ENCODE measurements around the gene PARVB.

PARVB gene

DNA sequence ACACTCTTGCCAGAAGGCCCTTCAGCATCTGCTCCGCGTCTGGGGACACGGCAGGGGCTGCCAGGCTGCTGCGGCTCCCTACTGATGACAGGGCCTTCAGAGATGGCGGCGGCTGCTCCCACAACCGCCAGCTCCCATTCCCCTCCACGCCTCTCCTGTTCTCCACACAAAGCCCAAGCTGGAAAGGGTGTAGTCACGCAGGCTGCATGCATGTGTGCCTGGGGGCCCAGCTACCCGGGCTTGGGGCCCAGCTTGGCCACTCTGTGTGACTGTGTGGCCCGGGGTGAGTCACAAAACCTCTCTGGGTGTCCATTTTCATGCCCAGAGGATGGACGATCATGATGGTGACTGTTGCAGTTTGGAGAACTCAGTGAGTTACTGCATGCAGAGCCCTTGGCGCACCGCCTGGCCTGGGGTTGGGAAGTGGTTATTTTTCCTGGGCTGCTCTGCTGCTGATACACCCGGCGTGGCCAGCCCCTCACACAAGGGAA, 31.7 kb upstream of the PARVB start:
- no peaks in the 10 kb centered on the region for H3K27me3 ChIP-seq (ENCODE audit: insufficient read depth, low read length)
- peaks cover 67% of the 10 kb centered on the region for H3K36me3 ChIP-seq (ENCODE audit: insufficient read depth, low read length)
- H3K4me1 ChIP-seq (ENCODE audit: insufficient read depth, low read length), result no peaks in the 10 kb centered on the region
- H3K9me3 ChIP-seq (ENCODE audit: low read length), result no peaks in the 10 kb centered on the region
- H3K4me3 ChIP-seq (ENCODE audit: low read length), result no peak overlapping the region
- H2AFZ ChIP-seq (ENCODE audit: low read depth, low read length), result no peak overlapping the region

DNA sequence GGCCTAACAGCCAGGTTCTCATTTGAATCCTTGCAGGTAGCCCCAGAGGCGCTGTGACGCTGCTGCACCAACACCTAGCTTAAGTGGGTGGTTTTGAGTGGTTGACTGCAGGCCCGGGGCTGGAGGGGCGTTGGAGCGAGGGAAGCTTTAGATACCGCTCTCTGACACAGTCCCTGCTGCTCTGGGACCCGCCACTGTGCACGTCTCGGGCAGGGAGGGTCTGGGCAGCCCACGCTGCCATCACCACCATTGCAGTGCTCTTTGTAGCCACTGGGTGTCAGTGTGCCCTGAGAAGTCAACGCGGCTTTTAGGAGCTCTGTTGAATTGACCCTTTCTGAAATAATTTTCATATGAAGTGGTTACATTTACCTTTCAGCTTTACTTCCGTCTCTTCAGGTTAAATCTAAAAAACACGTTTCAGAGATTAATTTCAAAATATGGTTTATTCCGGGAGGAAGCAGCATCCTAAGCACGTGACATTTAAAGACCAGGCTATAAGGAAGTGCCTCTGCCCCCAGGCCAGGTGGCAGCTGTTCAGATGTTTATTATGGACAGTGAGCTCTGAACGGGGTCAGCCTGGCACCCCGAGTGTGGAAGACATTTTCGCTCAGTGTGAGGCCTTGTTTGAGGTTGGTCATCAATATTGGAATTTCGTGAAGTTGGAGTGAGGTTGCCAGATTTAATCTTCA, 30.9 kb upstream of the PARVB start:
- H3K4me1 ChIP-seq (ENCODE audit: insufficient read depth, low read length), result no peaks in the 10 kb centered on the region
- no peaks in the 10 kb centered on the region for H3K9me3 ChIP-seq (ENCODE audit: low read length)
- H2AFZ ChIP-seq (ENCODE audit: low read depth, low read length), result no peak overlapping the region
- H3K36me3 ChIP-seq (ENCODE audit: insufficient read depth, low read length), result peaks cover 70% of the 10 kb centered on the region
- H3K4me3 ChIP-seq (ENCODE audit: low read length), result no peak overlapping the region
- H3K27me3 ChIP-seq (ENCODE audit: insufficient read depth, low read length), result no peaks in the 10 kb centered on the region

DNA sequence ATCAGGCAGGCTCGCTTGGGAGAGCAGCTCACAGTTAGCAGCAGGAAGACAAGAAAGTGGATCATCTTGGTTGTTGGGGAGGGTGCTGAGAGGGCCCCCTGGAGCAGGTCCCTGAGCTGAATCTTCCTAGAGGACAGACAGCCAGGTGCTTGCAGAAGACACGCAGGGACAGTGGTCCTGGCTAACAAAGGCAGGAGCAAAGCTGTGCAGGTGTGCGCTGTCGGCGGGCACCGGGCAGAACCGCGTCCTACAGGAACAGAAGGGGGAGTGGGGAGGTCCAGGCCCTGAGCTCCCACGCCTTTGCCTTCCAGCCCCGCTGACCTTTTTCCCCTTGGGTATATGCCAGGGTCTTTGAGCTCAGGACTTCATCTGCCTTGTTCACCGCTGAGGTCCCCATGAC, 30.1 kb upstream of the PARVB start:
- H2AFZ ChIP-seq (ENCODE audit: low read depth, low read length), result no peak overlapping the region
- H3K4me3 ChIP-seq (ENCODE audit: low read length), result no peak overlapping the region
- H3K9me3 ChIP-seq (ENCODE audit: low read length), result no peaks in the 10 kb centered on the region
- H3K36me3 ChIP-seq (ENCODE audit: insufficient read depth, low read length), result peaks cover 69% of the 10 kb centered on the region
- H3K27me3 ChIP-seq (ENCODE audit: insufficient read depth, low read length), result no peaks in the 10 kb centered on the region
- no peaks in the 10 kb centered on the region for H3K4me1 ChIP-seq (ENCODE audit: insufficient read depth, low read length)

DNA sequence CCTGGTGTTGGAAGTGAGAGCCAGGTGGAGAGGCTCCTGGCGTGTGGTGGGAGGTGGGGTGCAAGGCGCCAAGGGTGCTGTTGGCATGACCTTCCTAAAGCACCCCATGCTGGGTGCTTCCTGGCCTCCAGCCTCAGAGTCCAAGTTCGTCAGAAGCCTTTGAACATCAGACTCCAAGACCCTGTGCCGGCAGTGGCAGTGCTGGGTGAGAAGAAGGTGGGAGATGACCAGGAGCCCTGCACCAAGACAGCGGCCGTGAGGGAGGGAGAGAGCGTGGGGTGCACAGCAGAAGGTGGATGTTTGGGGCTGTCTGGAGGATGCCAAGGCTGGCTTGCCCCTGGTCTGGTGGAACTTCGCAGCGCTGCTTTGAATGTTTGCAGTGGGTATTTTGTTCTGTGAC, 29.7 kb upstream of the PARVB start:
- H2AFZ ChIP-seq (ENCODE audit: low read depth, low read length), result no peak overlapping the region
- no peak overlapping the region for H3K4me3 ChIP-seq (ENCODE audit: low read length)
- H3K9me3 ChIP-seq (ENCODE audit: low read length), result no peaks in the 10 kb centered on the region
- H3K4me1 ChIP-seq (ENCODE audit: insufficient read depth, low read length), result no peaks in the 10 kb centered on the region
- H3K27me3 ChIP-seq (ENCODE audit: insufficient read depth, low read length), result no peaks in the 10 kb centered on the region
- H3K36me3 ChIP-seq (ENCODE audit: insufficient read depth, low read length), result peaks cover 71% of the 10 kb centered on the region

DNA sequence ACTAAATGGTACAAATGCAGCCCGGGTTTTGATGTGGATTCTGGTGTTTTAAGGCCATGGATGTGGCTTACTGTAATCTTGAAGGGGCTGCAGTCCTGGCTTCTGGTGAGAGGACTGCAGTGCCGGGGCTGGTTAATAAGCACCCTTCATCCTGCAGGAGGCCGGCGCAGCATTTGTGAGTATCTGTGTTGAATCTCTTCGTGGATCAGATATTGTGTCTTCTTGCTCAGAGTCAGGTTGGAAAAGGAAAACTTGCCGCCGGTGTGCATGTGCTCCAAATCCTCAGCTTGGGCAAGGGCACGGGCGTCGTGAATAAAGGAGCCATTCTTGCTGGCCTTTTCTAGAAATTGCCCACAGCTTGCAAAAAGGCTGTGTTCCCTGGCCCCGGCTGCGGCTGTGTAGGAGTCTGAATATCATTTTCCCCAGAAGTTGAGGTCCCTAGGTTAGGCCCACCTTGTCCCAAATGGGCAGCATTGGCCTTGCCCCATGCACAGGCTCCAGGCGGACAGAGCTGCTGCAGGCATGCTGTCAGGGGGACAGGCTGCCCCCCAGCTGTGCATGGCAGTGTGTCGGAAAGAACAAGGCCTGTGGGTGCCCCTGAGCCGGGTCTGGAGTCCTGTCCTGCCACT, 28.9 kb upstream of the PARVB start:
- H3K4me3 ChIP-seq (ENCODE audit: low read length), result no peak overlapping the region
- H3K27me3 ChIP-seq (ENCODE audit: insufficient read depth, low read length), result no peaks in the 10 kb centered on the region
- H3K9me3 ChIP-seq (ENCODE audit: low read length), result no peaks in the 10 kb centered on the region
- H2AFZ ChIP-seq (ENCODE audit: low read depth, low read length), result no peak overlapping the region
- H3K36me3 ChIP-seq (ENCODE audit: insufficient read depth, low read length), result peaks cover 68% of the 10 kb centered on the region
- H3K4me1 ChIP-seq (ENCODE audit: insufficient read depth, low read length), result no peaks in the 10 kb centered on the region

DNA sequence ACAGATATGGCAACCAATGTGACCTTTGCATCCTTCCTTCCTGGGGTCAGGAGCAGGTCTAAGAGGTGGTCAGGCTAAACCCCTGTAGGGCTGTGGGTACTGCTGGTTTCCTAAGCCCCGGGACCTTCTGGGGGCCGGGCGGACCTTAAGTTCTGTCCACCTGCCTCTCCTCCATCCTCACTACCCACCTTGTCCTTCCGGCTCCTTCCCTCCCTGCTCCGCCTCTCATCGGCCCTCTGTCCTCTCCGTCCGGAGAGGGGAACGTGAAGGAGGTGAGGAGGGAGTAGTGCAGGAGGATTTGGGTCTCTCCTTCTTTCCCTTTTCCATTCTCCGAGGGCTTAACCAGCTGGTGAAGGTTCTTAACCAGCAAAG, 28.3 kb upstream of the PARVB start:
- no peak overlapping the region for H3K4me3 ChIP-seq (ENCODE audit: low read length)
- no peaks in the 10 kb centered on the region for H3K27me3 ChIP-seq (ENCODE audit: insufficient read depth, low read length)
- peaks cover 67% of the 10 kb centered on the region for H3K36me3 ChIP-seq (ENCODE audit: insufficient read depth, low read length)
- no peaks in the 10 kb centered on the region for H3K4me1 ChIP-seq (ENCODE audit: insufficient read depth, low read length)
- no peak overlapping the region for H2AFZ ChIP-seq (ENCODE audit: low read depth, low read length)
- no peaks in the 10 kb centered on the region for H3K9me3 ChIP-seq (ENCODE audit: low read length)

DNA sequence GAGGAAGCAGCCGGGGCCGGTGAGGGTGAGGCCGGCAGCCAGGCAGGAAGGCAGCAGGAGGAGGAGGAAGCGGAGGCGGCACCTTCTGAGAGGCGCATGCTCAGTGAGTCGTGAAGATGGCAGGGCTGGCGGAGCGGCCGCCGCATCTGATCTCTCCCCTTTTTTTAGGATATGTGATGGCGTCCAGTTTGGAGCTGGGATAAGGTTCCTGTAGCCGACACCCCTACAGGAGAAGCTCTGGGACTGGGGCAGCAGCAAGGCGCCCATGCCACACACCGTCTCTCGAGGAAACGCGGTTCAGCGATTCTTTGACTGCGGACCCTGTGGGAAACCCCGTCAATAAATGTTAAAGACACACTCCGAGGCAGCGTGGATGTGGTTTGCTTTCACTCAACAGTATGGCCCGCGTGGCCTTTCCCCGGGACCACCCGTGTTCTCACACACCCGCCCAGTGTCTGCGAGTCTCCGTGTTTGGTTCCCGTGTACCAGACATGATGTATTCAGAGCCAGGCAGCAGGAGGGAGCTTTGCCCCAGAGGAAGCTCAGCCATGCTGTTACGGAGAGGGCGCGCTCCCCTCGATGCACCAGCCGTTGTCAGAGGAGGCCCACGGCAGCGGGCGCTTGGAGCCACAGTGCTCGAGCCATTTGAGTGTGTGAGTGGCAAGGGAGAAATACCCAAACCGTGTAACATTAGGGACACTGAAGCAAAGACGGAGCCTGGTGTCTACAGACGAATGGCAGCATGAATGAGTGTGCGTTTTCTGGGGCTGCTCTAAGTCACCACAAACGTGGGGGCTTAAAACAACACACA, 27.7 kb upstream of the PARVB start:
- Histone ChIP-seq H3K9me3 (ENCODE audit: low read length) (no peaks in the 10 kb centered on the region), H3K4me1 (ENCODE audit: insufficient read depth, low read length) (no peaks in the 10 kb centered on the region), H2AFZ (ENCODE audit: low read depth, low read length) (no peak overlapping the region), H3K27me3 (ENCODE audit: insufficient read depth, low read length) (no peaks in the 10 kb centered on the region), H3K4me3 (ENCODE audit: low read length) (no peak overlapping the region), H3K36me3 (ENCODE audit: insufficient read depth, low read length) (peaks cover 68% of the 10 kb centered on the region)

DNA sequence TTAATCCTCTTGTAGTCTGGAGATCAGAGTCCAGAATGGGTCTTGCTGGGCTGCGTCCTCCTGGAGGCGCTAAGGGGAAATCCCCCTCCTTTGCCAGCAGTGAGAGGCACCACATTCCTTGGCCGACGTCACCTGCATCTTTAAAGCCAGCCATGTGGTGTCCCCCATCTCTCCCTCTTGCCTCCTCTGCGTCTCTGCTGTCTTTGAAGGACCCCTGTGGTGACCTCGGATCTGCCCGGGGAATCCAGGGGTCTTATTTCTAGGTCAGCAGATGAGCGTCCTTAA, 27.2 kb upstream of the PARVB start:
- Histone ChIP-seq H3K9me3 (ENCODE audit: low read length) (no peaks in the 10 kb centered on the region), H3K36me3 (ENCODE audit: insufficient read depth, low read length) (peaks cover 69% of the 10 kb centered on the region), H3K4me1 (ENCODE audit: insufficient read depth, low read length) (no peaks in the 10 kb centered on the region), H3K27me3 (ENCODE audit: insufficient read depth, low read length) (no peaks in the 10 kb centered on the region), H3K4me3 (ENCODE audit: low read length) (no peak overlapping the region), H2AFZ (ENCODE audit: low read depth, low read length) (no peak overlapping the region)

DNA sequence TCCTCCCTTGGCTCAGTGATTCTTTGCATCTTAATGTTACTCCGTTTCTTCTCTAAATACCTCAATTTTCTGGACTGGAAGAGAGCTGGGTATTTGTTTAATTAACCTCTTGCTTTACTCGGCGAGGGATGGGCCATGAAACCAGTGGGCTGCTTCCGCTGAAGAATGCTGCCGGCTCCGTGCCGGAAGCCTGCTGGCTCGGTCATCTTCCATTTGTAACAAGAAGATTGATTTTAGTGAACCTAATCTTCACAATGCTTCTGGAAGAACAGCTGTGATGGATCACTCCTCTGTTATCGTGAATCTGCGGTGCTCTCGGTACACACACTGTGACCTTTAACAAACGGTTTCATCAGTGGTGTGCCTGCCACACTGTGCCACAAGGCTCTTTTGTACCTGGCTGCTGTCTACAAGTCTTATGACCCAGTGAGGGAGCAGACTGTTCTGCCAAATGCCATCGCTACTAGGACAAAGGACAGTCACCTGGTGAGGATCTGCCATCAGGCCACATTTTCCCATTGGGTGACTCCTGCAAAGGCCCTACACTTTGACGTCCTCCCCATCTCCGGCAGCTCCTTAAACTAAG, 25.3 kb upstream of the PARVB start:
- Histone ChIP-seq H3K4me1 (ENCODE audit: insufficient read depth, low read length) (no peaks in the 10 kb centered on the region), H3K4me3 (ENCODE audit: low read length) (no peak overlapping the region), H3K9me3 (ENCODE audit: low read length) (no peaks in the 10 kb centered on the region), H2AFZ (ENCODE audit: low read depth, low read length) (no peak overlapping the region), H3K36me3 (ENCODE audit: insufficient read depth, low read length) (peaks cover 56% of the 10 kb centered on the region), H3K27me3 (ENCODE audit: insufficient read depth, low read length) (no peaks in the 10 kb centered on the region)

DNA sequence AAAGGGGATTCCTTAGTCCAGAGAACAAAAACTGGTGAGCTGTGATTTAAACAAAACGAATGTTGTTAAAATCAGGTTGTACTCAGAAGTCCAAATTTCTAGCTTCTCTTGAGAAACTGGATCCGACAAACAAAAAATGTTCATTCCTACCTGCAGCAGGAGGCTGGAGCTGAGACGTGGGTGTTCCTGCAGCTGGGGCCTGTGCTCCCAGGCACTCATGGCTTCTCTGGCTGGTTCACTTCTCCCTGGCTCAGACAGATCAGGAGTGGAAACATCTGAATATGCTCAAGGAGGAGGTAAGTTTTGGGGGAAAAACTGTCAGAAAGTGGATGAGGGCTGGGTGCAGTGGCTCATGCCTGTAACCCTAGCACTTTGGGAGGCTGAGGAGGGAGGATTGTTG, 24.7 kb upstream of the PARVB start:
- no peak overlapping the region for H3K4me3 ChIP-seq (ENCODE audit: low read length)
- H3K9me3 ChIP-seq (ENCODE audit: low read length), result no peaks in the 10 kb centered on the region
- no peaks in the 10 kb centered on the region for H3K27me3 ChIP-seq (ENCODE audit: insufficient read depth, low read length)
- H2AFZ ChIP-seq (ENCODE audit: low read depth, low read length), result no peak overlapping the region
- peaks cover 52% of the 10 kb centered on the region for H3K36me3 ChIP-seq (ENCODE audit: insufficient read depth, low read length)
- no peaks in the 10 kb centered on the region for H3K4me1 ChIP-seq (ENCODE audit: insufficient read depth, low read length)

DNA sequence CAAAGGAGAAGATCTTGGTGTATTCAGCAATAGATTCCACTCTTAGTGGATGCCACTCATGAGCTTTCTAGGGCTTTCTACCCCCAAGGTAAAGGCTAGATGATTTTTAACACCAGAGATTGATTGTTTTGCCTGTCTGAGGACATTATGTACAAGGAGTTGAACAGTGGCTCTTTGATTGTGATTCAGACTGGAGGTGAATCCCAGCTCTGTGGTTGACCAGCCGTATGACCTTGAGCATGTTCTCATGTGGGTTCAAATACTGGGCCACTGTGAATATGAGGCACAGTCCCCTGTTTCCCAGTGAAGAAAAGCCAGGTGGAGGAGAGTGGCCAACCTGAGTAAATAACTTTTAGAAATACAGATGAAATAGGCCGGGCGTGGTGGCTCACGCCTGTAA, 24.0 kb upstream of the PARVB start:
- Histone ChIP-seq H3K36me3 (ENCODE audit: insufficient read depth, low read length) (peaks cover 46% of the 10 kb centered on the region), H3K4me1 (ENCODE audit: insufficient read depth, low read length) (no peaks in the 10 kb centered on the region), H2AFZ (ENCODE audit: low read depth, low read length) (no peak overlapping the region), H3K9me3 (ENCODE audit: low read length) (no peaks in the 10 kb centered on the region), H3K4me3 (ENCODE audit: low read length) (no peak overlapping the region), H3K27me3 (ENCODE audit: insufficient read depth, low read length) (no peaks in the 10 kb centered on the region)

DNA sequence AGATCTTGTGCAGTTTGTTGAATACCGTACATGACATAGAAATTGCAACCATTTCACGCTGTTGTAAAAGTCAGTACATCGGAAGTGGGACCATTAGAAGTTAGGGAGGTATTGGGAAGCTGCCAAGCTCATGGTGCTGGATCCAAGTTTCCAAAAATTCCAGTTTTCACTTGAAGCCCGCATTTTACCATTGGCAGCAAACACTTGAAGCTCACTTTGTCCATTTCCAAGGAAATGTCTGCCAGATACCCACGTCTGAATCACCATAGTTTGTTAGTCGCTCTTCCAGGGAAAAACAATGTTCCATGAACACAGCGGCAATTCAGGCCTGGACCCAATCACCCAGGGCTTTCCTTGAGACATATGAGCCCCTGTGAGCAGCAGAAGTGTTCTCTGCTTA, 22.6 kb upstream of the PARVB start:
- Histone ChIP-seq H3K9me3 (ENCODE audit: low read length) (peaks cover 6% of the 10 kb centered on the region), H2AFZ (ENCODE audit: low read depth, low read length) (no peak overlapping the region), H3K36me3 (ENCODE audit: insufficient read depth, low read length) (peaks cover 33% of the 10 kb centered on the region), H3K27me3 (ENCODE audit: insufficient read depth, low read length) (no peaks in the 10 kb centered on the region), H3K4me3 (ENCODE audit: low read length) (no peak overlapping the region), H3K4me1 (ENCODE audit: insufficient read depth, low read length) (no peaks in the 10 kb centered on the region)

DNA sequence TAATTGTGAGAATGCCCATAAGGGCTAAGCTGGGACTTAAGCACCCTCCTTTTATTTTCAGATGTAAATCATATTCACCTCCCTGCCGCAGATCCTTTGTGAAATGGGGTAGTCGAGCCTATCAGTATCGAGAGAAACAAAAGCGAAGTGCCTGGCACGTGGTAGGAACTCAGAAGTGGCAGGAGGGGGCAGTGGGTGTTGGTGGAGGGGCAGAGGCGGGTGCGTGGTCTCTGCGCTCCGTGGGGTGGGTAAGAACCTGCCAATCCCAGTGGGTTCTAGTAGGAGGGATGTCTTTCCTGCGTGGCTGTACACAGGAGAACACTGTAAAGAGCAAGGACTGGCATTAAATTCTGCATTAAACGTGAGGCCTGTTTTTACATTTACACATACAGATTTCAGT, 21.8 kb upstream of the PARVB start:
- no peaks in the 10 kb centered on the region for H3K4me1 ChIP-seq (ENCODE audit: insufficient read depth, low read length)

More for the DNA sequence above, 21.8 kb upstream of the PARVB start:
- Histone ChIP-seq H2AFZ (ENCODE audit: low read depth, low read length) (no peak overlapping the region), H3K27me3 (ENCODE audit: insufficient read depth, low read length) (no peaks in the 10 kb centered on the region), H3K36me3 (ENCODE audit: insufficient read depth, low read length) (peaks cover 28% of the 10 kb centered on the region), H3K4me3 (ENCODE audit: low read length) (no peak overlapping the region), H3K9me3 (ENCODE audit: low read length) (peaks cover 6% of the 10 kb centered on the region)

All from neuron (in vitro differentiated cells).